Fibroblast of skin of right quadriceps (primary cell): ENCODE measurements around the gene DNAJC10.
"Not testable (repeated sequence)": the region's sequence is repeated elsewhere in the genome, so short reads cannot be mapped to it uniquely, and the experiment has no call there.

Experiments
- DNase-seq: peaks from one replicate; pipeline ENCODE4 v3.0.0-alpha.2; 2013

Gene DNAJC10

GRCh38 chr2:182726473-182726872, 10.4 kb downstream of the DNAJC10 start:
- no peak for DNase-seq

DNA sequence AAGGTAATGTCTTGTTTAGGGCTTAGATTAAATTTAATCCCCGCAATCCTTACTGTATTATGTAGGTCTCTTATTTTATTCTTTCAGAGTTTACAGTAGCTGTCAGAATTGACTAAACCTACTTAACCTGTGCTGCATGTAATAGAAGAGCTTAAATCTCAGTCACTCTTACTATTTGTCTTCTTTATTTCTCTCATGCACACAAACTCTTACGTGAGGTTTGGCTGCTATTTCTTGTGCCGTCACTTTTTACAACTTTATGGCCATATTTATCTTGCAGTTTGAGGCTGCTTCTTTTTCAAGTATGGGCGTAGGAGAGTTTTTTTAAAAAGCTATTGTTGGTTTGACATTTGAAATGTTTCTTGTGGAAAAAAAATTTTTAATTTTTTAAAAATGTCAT, 12.0 kb downstream of the DNAJC10 start:
- DNase-seq, result no peak

GRCh38 chr2:182729710-182730339, 13.8 kb downstream of the DNAJC10 start:
- no peak for DNase-seq

DNA sequence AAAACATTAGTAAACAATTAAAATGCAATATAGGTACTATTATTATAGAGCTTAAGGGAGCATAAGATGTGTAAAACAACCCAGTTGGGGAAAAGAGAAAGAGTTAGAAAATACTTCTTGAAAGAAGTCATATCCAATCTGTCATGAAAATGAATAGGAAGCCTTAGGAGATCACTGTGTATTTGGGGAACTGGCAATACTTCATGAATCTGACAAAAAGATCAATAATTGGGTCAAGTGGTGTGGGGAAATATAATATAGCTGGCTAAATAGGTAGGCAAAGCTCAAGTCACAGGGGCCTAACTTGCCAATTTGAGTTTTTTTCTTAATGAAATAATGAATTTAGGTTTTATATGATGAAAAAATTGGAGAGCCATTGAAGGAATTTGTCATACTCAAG, 14.4 kb downstream of the DNAJC10 start:
- no peak for DNase-seq

DNA sequence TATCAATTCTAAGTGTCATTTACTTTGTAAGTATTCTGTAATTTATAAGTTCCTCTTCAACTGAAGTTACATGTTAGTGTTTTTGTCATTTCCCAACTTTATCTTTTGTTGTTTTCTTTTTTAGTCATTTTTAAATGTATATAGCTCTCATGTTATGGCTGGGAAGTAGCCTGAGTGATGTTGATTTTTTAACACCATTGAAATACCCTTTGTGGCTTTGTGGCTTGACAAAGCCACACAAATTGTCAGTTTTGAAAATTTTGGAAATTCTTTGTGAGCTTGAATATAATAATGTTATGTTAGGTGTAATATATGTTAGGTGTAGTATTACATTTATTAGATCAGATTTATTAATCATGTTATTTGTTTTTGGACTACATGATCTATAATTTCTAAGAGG, 16.7 kb downstream of the DNAJC10 start:
- no peak for DNase-seq

GRCh38 chr2:182733572-182733971, 17.5 kb downstream of the DNAJC10 start:
- DNase-seq, result no peak

DNA sequence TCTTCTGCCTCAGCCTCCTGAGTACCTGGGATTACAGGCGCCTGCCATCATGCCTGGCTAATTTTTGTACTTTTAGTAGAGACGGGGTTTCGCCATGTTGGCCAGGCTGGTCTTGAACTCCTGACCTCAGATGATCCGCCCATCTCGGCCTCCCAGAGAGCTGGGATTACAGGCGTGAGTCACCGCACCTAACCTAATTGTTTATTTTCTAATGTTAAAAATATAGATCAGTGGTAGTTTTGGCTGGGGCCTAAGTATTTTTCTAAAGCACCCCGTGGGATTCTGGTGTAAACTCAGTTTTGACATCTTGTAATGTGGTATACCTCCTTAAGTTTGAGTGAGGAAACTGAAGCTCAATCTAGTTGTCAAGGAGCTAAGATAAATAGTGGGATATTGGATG, 20.8 kb downstream of the DNAJC10 start:
- not testable (repeated sequence) for DNase-seq

DNA sequence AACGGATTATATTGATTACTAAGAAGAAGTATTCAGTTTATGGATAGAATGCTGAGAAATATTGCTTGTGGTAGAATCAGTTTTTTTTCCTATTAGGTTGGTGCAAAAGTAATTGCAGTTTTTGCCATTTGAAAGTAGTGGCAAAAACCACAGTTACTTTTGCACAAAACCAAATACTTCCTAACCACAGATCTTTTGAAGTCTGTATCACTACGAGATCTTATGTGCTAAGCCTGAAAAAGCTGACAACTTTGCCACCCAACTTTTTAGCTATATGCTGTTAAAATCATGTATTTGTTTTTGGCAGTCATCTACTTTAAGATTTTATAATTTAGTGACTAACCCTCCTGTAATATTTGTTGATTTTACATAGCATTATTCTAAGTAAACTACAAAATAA, 24.6 kb downstream of the DNAJC10 start:
- no peak for DNase-seq

GRCh38 chr2:182741620-182742019, 25.6 kb downstream of the DNAJC10 start:
- DNase-seq, result no peak

GRCh38 chr2:182744490-182744889, 28.4 kb downstream of the DNAJC10 start:
- DNase-seq, result no peak

GRCh38 chr2:182745061-182745460, 29.0 kb downstream of the DNAJC10 start:
- no peak for DNase-seq

DNA sequence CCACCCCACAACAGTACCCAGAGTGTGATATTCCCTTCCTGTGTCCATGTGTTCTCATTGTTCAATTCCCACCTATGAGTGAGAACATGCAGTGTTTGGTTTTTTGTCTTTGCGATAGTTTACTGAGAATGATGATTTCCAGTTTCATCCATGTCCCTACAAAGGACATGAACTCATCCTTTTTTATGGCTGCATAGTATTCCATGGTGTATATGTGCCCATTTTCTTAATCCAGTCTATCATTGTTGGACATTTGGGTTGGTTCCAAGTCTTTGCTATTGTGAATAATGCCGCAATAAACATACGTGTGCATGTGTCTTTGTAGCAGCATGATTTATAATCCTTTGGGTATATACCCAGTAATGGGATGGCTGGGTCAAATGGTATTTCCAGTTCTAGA, 29.8 kb downstream of the DNAJC10 start:
- DNase-seq, result not testable (repeated sequence)

DNA sequence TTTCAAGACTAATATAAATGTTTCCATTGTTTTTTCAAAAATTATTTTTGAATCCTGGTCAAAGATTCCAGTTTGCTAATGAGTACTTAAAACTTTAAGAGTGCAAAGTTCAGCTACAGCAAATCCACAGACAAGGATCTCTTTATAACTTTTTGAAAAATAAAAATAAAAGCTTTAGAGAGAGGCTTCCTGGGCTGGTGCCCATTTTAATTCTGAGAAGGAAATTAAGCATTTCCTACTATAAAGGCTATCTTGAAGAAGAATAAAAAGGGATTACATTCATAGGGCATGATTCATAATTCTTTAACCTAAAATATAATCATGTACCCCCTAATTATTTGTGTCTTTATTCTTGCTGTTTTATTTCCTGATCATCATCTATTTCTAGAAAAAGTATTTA, 38.2 kb downstream of the DNAJC10 start:
- no peak for DNase-seq

- no peak for DNase-seq
These were observed 42.3 kb downstream of the DNAJC10 start for GRCh38 chr2:182758379-182758778.

DNA sequence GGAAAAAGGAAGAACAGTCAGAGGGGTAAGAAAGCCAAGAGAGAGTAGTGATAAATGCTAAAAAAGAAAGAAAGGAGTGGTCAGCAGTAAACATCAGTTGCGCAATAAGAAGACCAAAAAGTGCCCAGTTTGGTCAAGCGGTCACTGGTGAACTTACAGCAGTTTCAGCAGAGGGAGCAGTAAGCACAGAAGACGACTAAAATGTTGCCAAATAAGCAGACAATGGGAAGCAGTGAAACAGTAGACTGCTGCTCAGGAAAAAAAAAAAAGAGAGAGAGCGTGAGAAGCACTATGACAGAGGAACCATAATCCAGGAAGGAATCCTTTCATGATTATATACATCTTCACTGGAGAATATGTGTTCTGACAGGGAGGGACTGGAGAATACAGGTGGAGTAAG, 45.8 kb downstream of the DNAJC10 start:
- no peak for DNase-seq

DNA sequence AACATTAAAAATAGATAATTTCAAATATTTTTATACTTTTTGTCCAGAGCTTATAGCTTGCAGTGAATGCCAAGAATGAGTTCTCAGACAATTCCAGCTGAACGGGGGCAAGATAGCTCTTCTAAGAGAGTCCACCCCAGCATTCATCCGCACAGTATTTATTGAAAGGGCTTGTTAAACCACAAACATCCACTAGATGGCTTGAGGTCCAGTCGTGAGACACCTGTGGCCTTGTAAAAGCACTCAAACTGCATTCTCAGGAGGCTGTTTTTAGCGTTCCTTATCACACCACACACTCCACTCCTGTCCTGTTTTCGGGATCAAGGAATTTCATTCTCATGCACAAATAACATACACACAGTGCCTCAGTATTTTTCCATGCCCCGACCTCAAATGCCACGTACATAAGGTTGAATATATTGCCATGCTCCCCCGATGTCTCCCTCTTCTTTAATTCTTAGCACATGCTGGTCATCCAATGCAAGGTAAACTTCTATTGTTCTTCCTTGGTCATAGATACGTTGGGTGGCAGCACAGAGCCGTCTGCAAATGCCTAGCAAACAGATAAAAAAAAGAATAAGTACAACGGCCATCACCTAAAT, 47.4 kb downstream of the DNAJC10 start:
- peak; percentile 20 for DNase-seq

DNA sequence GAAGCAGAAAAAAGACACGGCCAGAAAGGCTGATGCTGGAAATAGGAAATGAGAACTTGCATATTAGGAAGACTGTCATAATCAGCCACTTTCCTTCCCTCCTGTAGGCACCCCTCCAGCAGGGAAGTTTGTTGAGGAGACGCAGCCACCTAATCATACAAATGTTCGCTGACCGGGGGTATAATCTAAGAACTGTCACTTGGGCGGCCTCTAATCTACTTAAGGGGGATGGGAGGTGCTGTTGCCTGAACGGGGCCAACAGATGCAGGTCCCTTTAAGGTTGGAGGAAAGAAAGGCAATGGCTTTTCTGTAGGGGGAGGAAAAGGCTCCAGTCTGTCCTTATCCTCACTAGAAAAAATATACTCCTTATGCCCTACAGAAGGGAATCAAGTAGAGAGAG, 50.6 kb downstream of the DNAJC10 start:
- DNase-seq, result no peak

DNA sequence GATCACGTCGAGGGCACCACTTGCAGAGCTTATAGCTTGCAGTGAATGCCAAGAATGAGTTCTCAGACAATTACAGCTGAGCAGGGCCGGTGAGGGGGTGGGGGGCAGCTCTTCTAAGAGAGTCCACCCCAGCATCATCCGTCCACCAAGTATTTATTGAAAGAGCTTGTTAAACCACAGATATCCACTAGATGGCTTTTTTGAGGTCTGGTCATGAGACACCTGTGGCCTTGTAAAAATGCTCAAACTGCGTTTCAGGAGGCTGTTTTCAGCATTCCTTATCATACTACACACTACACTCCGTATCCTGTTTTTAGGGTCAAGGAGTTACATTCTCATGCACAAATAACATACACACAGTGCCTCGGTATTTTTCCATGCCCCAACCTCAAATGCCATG, 51.5 kb downstream of the DNAJC10 start:
- peak; percentile 14 for DNase-seq

DNA sequence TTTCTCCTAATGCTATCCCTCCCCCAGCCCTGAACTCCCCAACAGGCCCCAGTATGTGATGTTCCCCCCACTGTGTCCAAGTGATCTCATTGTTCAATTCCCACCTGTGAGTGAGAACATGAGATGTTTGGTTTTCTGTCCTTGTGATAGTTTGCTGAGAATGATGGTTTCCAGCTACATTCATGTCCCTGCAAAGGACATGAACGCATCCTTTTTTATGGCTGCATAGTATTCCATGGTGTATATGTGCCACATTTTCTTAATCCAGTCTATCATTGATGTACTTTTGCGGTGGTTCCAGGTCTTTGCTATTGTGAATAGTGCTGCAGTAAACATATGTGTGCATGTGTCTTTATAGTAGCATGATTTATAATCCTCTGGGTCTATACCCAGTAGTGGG, 52.9 kb downstream of the DNAJC10 start:
- not testable (repeated sequence) for DNase-seq

DNA sequence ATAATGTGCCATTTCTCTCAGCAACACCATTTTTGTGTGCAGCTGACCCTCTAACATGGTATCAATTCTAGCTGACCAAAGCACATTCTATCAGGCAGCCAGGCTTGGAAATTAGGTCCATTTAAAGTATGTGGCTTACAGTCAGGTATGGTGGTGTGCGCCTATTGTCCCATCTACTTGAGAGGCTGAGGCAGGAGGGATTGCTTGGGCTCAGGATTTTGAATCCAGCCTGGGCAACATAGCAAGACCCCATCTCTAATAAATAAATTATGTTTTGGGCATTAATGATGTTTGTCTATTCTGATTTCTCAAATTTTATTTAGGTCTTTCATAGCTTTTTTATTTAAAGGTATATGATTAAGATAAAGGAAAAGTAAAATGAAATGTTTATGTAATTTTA, 63.3 kb downstream of the DNAJC10 start:
- DNase-seq, result no peak

DNA sequence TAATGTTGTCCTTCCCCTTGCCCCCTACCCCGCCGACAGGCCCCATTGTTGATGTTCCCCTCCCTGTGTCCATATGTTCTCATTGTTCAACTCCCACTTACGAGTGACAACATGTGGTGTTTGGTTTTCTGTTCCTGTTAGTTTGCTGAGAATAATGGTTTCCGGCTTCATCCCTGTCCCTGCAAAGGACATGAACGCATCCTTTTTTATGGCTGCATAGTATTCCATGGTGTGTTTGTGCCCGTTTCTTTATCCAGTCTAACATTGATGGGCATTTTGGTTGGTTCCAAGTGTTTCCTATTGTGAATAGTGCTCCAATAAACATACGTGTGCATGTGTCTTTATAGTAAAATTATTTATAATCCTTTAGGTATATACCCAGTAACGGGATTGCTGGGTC, 65.0 kb downstream of the DNAJC10 start:
- DNase-seq, result not testable (repeated sequence)

GRCh38 chr2:182782686-182783085, 66.6 kb downstream of the DNAJC10 start:
- DNase-seq, result not testable (repeated sequence)

- no peak for DNase-seq
These were observed 68.1 kb downstream of the DNAJC10 start for GRCh38 chr2:182784058-182784706.

- DNase-seq, result peak; percentile 39
These were observed 68.7 kb downstream of the DNAJC10 start for GRCh38 chr2:182784777-182785176.

GRCh38 chr2:182792441-182792840, 76.4 kb downstream of the DNAJC10 start:
- no peak for DNase-seq
